GM12891 (cell line): ENCODE results near the gene ADGRL3.

Experiments
- PAX5 ChIP-seq: IDR thresholded peaks from 2 replicates; pipeline ENCODE4 v1.6.1; 2011; ENCODE audit warnings: low read length, moderate library complexity, mild to moderate bottlenecking; ENCODE audit not compliant: insufficient read depth, severe bottlenecking
- POLR2A ChIP-seq: IDR thresholded peaks from 2 replicates; pipeline ENCODE4 v1.6.1; 2011; ENCODE audit warnings: low read depth, low read length, control low read depth
- POLR2AphosphoS5 ChIP-seq: IDR thresholded peaks from 2 replicates; pipeline ENCODE4 v1.6.1; 2011; ENCODE audit warnings: low read depth, low read length, control low read depth
- SPI1 ChIP-seq: IDR thresholded peaks from 2 replicates; pipeline ENCODE4 v1.6.1; 2011; ENCODE audit warnings: low read depth, low read length, control low read depth
- TAF1 ChIP-seq: IDR thresholded peaks from 2 replicates; pipeline ENCODE4 v1.6.1; 2011; ENCODE audit warnings: low read depth, low read length, control low read depth

- no peak for TF ChIP-seq POLR2A
- TF ChIP-seq POLR2AphosphoS5: no peak
- TF ChIP-seq TAF1: no peak
- TF ChIP-seq PAX5: no peak
- no peak for TF ChIP-seq SPI1
Observed at GRCh38 chr4:61511716-61512488, 311.8 kb downstream of the ADGRL3 start.
